ENCODE results near the gene KIF12.

KIF12 gene

DNA sequence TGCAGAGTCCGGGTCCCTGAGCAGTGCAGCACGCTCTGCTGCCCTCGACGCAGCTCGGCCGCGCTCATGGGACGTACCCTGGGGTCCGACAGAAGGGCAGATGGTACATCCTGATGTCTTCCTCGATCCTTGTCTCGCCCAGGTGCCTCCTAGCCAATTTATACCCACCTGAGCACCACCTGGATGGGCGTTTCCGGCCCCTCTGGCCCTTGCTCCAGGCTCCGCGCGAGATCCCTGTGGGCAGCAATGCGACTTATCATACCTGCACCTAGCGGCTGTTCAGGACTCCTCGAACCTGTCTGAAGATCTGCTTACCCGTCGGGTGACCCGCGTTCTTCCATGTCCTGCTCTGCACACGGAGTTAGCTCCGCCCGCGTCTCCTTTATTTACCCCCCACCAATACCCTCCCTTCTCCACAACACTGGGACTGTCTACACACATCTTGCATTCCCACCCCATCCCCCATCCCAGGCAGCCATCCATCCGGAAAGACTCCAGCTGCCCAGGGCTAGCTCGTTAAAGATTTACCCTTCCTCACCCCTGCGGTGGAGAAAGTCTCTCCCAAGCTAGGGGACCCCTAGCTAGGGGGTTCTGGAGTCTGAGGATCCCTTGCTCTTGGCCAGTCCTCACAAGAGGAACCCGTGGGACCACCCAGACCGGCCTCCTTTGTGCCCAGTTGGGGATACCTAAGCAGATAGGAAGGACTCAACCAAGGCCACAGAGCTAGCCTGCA lies at the start of gene KIF12:
Gene KIF12, minus strand, starts transcription at position 357 of the 733 bp plus-strand sequence. Its CDS starts 16 bp downstream, at position 341.
- H3K9ac ChIP-seq (ENCODE audit: low read length) = no peak within 1 kb of the TSS
- no peaks in the 10 kb centered on the region for H3K79me2 ChIP-seq (ENCODE audit: low read length)
- no peak within 1 kb of the TSS for H3K4me3 ChIP-seq (ENCODE audit: low read length)
- no peak within 1 kb of the TSS for H2AFZ ChIP-seq (ENCODE audit: low read length)
- no peak within 1 kb of the TSS for H3K27ac ChIP-seq (ENCODE audit: low read length)
- TF ChIP-seq EZH2 (optimal IDR thresholded peaks at IDR 0.05; ENCODE audit: low read depth, low read length) = no peak
- TF ChIP-seq EZH2phosphoT487 (IDR thresholded peaks at IDR 0.05; ENCODE audit: low read length) = no peak
- TF ChIP-seq, protein P1, sequence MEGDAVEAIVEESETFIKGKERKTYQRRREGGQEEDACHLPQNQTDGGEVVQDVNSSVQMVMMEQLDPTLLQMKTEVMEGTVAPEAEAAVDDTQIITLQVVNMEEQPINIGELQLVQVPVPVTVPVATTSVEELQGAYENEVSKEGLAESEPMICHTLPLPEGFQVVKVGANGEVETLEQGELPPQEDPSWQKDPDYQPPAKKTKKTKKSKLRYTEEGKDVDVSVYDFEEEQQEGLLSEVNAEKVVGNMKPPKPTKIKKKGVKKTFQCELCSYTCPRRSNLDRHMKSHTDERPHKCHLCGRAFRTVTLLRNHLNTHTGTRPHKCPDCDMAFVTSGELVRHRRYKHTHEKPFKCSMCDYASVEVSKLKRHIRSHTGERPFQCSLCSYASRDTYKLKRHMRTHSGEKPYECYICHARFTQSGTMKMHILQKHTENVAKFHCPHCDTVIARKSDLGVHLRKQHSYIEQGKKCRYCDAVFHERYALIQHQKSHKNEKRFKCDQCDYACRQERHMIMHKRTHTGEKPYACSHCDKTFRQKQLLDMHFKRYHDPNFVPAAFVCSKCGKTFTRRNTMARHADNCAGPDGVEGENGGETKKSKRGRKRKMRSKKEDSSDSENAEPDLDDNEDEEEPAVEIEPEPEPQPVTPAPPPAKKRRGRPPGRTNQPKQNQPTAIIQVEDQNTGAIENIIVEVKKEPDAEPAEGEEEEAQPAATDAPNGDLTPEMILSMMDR (IDR thresholded peaks at IDR 0.05; ENCODE audit: low read length) = no peak
- H3K4me2 ChIP-seq (ENCODE audit: low read depth, low read length) = no peak within 1 kb of the TSS
- no peak for DNase-seq
- no peaks in the 10 kb centered on the region for H3F3A ChIP-seq (ENCODE audit: insufficient read depth, low read length)
- no peaks in the 10 kb centered on the region for H3K9me3 ChIP-seq (replicated peaks; ENCODE audit: insufficient read depth, low read length)
- H3K9me2 ChIP-seq (replicated peaks; ENCODE audit: insufficient read depth, low read length) = no peaks in the 10 kb centered on the region
- no peaks in the 10 kb centered on the region for H4K20me1 ChIP-seq (ENCODE audit: insufficient read depth, low read length)
- H3K36me3 ChIP-seq (replicated peaks; ENCODE audit: insufficient read depth, low read length) = no peaks in the 10 kb centered on the region
- no peaks in the 10 kb centered on the region for H3K27me3 ChIP-seq (replicated peaks; ENCODE audit: insufficient read depth, low read length)
- H3K4me1 ChIP-seq (ENCODE audit: low read length) = no peaks in the 10 kb centered on the region

- no peaks in the 10 kb centered on the region for H3K9me3 ChIP-seq (replicated peaks; ENCODE audit: insufficient read depth, low read length)
- H2AFZ ChIP-seq (ENCODE audit: low read length) = no peak overlapping the region
- H3K36me3 ChIP-seq (replicated peaks; ENCODE audit: insufficient read depth, low read length) = no peaks in the 10 kb centered on the region
- H4K20me1 ChIP-seq (ENCODE audit: insufficient read depth, low read length) = no peaks in the 10 kb centered on the region
- no peak overlapping the region for H3K9ac ChIP-seq (ENCODE audit: low read length)
- DNase-seq = no peak
- H3K27me3 ChIP-seq (replicated peaks; ENCODE audit: insufficient read depth, low read length) = peaks cover 8% of the 10 kb centered on the region; the same call in 1 of the 2 replicates
- no peak overlapping the region for H3K4me2 ChIP-seq (ENCODE audit: low read depth, low read length)
- no peak overlapping the region for H3K27ac ChIP-seq (ENCODE audit: low read length)
- no peak overlapping the region for H3K4me3 ChIP-seq (ENCODE audit: low read length)
- H3K4me1 ChIP-seq (ENCODE audit: low read length) = no peaks in the 10 kb centered on the region
- no peaks in the 10 kb centered on the region for H3F3A ChIP-seq (ENCODE audit: insufficient read depth, low read length)
- TF ChIP-seq EZH2phosphoT487 (IDR thresholded peaks at IDR 0.05; ENCODE audit: low read length) (no peak), EZH2 (optimal IDR thresholded peaks at IDR 0.05; ENCODE audit: low read depth, low read length) (no peak)
- TF ChIP-seq, protein P1 (IDR thresholded peaks at IDR 0.05; ENCODE audit: low read length) = no peak
- H3K79me2 ChIP-seq (ENCODE audit: low read length) = no peaks in the 10 kb centered on the region
- H3K9me2 ChIP-seq (replicated peaks; ENCODE audit: insufficient read depth, low read length) = no peaks in the 10 kb centered on the region
Measured at GRCh38 chr9:114146735-114147134, 47.6 kb upstream of the KIF12 start.

- H3K9me3 ChIP-seq (replicated peaks; ENCODE audit: insufficient read depth, low read length) = no peaks in the 10 kb centered on the region
- H3F3A ChIP-seq (ENCODE audit: insufficient read depth, low read length) = no peaks in the 10 kb centered on the region
- TF ChIP-seq EZH2 (optimal IDR thresholded peaks at IDR 0.05; ENCODE audit: low read depth, low read length) (no peak), EZH2phosphoT487 (IDR thresholded peaks at IDR 0.05; ENCODE audit: low read length) (no peak)
- TF ChIP-seq, protein P1 (IDR thresholded peaks at IDR 0.05; ENCODE audit: low read length) = no peak
- H3K4me3 ChIP-seq (ENCODE audit: low read length) = no peak overlapping the region
- no peaks in the 10 kb centered on the region for H3K9me2 ChIP-seq (replicated peaks; ENCODE audit: insufficient read depth, low read length)
- DNase-seq = no peak
- no peak overlapping the region for H3K4me2 ChIP-seq (ENCODE audit: low read depth, low read length)
- no peak overlapping the region for H3K9ac ChIP-seq (ENCODE audit: low read length)
- H3K4me1 ChIP-seq (ENCODE audit: low read length) = no peaks in the 10 kb centered on the region
- no peak overlapping the region for H3K27ac ChIP-seq (ENCODE audit: low read length)
- no peaks in the 10 kb centered on the region for H3K36me3 ChIP-seq (replicated peaks; ENCODE audit: insufficient read depth, low read length)
- H4K20me1 ChIP-seq (ENCODE audit: insufficient read depth, low read length) = no peaks in the 10 kb centered on the region
- H3K79me2 ChIP-seq (ENCODE audit: low read length) = no peaks in the 10 kb centered on the region
- H2AFZ ChIP-seq (ENCODE audit: low read length) = no peak overlapping the region
- peaks cover 30% of the 10 kb centered on the region for H3K27me3 ChIP-seq (replicated peaks; ENCODE audit: insufficient read depth, low read length)
Measured at GRCh38 chr9:114143234-114143633, 44.1 kb upstream of the KIF12 start.
